ENCODE results near the gene CYP17A1.
A peak's percentile ranks its signal among the peaks of the same experiment; 100 is the strongest.

CYP17A1 gene

DNA sequence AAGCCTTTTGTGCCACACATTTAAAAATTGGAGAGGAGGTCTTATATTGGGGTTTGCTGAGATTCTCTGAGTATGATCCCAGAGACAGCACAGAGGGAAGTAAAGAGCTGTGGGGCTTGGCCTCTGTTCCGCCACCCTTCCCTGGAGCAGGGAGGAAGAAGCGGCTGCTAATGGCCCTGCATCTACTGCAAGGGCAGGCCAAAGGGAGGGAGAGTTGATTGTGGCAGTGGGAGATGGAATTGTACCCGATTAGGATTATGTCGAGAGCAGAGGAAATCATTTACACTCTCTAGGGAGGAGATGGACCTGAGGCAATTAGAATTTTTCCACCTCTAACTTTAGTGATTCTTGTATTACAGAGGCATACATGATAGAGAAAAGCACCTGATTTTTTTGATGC is 28.8 kb downstream of the CYP17A1 start:
- Histone ChIP-seq H3K27ac (ENCODE audit: low read length) (no peak overlapping the region), H3K4me1 (ENCODE audit: control insufficient read depth, insufficient read depth, low read length) (no peaks in the 10 kb centered on the region), H3K27me3 (ENCODE audit: control insufficient read depth, insufficient read depth, low read length) (no peaks in the 10 kb centered on the region), H3K9me3 (ENCODE audit: control insufficient read depth, insufficient read depth, low read length) (no peaks in the 10 kb centered on the region), H3K36me3 (ENCODE audit: control insufficient read depth, insufficient read depth, low read length) (no peaks in the 10 kb centered on the region), H3K4me3 (ENCODE audit: low read length) (no peak overlapping the region)
- no peak for DNase-seq (ENCODE audit: low read depth, low spot score)
- no CpG with 5 or more reads among the region's 4 CpGs for WGBS (ENCODE audit: insufficient coverage, insufficient read length)

DNA sequence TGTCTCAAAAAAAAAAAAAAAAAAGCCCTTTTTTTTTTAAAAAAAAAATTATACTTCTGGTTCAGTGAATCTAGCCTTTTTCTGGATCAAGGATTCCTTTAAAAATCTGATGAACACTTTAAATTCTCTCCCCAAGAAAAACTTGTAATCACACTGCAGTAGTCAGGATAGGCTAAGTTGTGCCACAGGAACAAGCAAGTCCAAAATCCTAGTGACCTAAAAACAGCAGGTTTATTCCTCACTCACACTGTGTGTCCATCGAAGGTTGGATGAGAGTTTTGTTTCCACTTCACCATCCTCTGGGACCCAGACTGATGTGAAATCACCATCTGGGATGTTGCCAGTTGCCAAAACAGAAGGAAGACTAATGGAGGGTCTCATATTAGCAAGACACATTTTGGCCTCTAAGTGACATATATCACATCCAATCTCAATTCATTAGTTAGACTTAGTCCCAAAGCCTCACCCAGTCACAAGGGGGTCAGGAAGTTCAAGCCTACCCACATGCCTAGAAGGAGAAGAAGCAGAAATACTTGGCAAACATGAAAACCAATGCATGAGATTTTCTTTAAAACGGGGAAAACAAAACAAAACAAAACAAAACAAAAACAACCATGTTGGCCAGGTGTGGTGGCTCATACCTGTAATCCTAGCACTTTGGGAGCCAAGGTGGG is 32.7 kb downstream of the CYP17A1 start:
- H3K4me3 ChIP-seq (ENCODE audit: low read length) = no peak overlapping the region
- WGBS (ENCODE audit: insufficient coverage, insufficient read length) = no CpG with 5 or more reads among the region's 2 CpGs
- H3K4me1 ChIP-seq (ENCODE audit: control insufficient read depth, insufficient read depth, low read length) = peaks cover 10% of the 10 kb centered on the region; the same call in 1 of the 2 replicates
- H3K27ac ChIP-seq (ENCODE audit: low read length) = no peak overlapping the region
- no peak for DNase-seq (ENCODE audit: low read depth, low spot score)
- H3K27me3 ChIP-seq (ENCODE audit: control insufficient read depth, insufficient read depth, low read length) = no peaks in the 10 kb centered on the region
- H3K9me3 ChIP-seq (ENCODE audit: control insufficient read depth, insufficient read depth, low read length) = no peaks in the 10 kb centered on the region
- no peaks in the 10 kb centered on the region for H3K36me3 ChIP-seq (ENCODE audit: control insufficient read depth, insufficient read depth, low read length)

GRCh38 chr10:102802920-102803534 is 34.2 kb downstream of the CYP17A1 start:
- Histone ChIP-seq H3K27ac (ENCODE audit: low read length) (peak overlapping the region; percentile 4), H3K27me3 (ENCODE audit: control insufficient read depth, insufficient read depth, low read length) (no peaks in the 10 kb centered on the region), H3K4me1 (ENCODE audit: control insufficient read depth, insufficient read depth, low read length) (peaks cover 10% of the 10 kb centered on the region; the same call in 1 of the 2 replicates), H3K9me3 (ENCODE audit: control insufficient read depth, insufficient read depth, low read length) (no peaks in the 10 kb centered on the region), H3K36me3 (ENCODE audit: control insufficient read depth, insufficient read depth, low read length) (no peaks in the 10 kb centered on the region), H3K4me3 (ENCODE audit: low read length) (no peak overlapping the region)
- peak; percentile 52 for DNase-seq (ENCODE audit: low read depth, low spot score)
- no CpG with 5 or more reads among the region's 6 CpGs for WGBS (ENCODE audit: insufficient coverage, insufficient read length)

- Histone ChIP-seq H3K4me1 (ENCODE audit: control insufficient read depth, insufficient read depth, low read length) (peaks cover 10% of the 10 kb centered on the region; the same call in 1 of the 2 replicates), H3K27me3 (ENCODE audit: control insufficient read depth, insufficient read depth, low read length) (no peaks in the 10 kb centered on the region), H3K4me3 (ENCODE audit: low read length) (no peak overlapping the region), H3K9me3 (ENCODE audit: control insufficient read depth, insufficient read depth, low read length) (no peaks in the 10 kb centered on the region), H3K36me3 (ENCODE audit: control insufficient read depth, insufficient read depth, low read length) (no peaks in the 10 kb centered on the region), H3K27ac (ENCODE audit: low read length) (no peak overlapping the region)
- no CpG with 5 or more reads among the region's 3 CpGs for WGBS (ENCODE audit: insufficient coverage, insufficient read length)
- no peak for DNase-seq (ENCODE audit: low read depth, low spot score)
These were observed 35.2 kb downstream of the CYP17A1 start for GRCh38 chr10:102801978-102802377.

- DNase-seq (ENCODE audit: low read depth, low spot score) = no peak
- no peak overlapping the region for H3K27ac ChIP-seq (ENCODE audit: low read length)
- no peaks in the 10 kb centered on the region for H3K36me3 ChIP-seq (ENCODE audit: control insufficient read depth, insufficient read depth, low read length)
- H3K9me3 ChIP-seq (ENCODE audit: control insufficient read depth, insufficient read depth, low read length) = no peaks in the 10 kb centered on the region
- H3K4me1 ChIP-seq (ENCODE audit: control insufficient read depth, insufficient read depth, low read length) = peaks cover 12% of the 10 kb centered on the region
- no CpG with 5 or more reads among the region's 2 CpGs for WGBS (ENCODE audit: insufficient coverage, insufficient read length)
- H3K27me3 ChIP-seq (ENCODE audit: control insufficient read depth, insufficient read depth, low read length) = no peaks in the 10 kb centered on the region
- no peak overlapping the region for H3K4me3 ChIP-seq (ENCODE audit: low read length)
These were observed 35.7 kb downstream of the CYP17A1 start for GRCh38 chr10:102801496-102801895.

DNA sequence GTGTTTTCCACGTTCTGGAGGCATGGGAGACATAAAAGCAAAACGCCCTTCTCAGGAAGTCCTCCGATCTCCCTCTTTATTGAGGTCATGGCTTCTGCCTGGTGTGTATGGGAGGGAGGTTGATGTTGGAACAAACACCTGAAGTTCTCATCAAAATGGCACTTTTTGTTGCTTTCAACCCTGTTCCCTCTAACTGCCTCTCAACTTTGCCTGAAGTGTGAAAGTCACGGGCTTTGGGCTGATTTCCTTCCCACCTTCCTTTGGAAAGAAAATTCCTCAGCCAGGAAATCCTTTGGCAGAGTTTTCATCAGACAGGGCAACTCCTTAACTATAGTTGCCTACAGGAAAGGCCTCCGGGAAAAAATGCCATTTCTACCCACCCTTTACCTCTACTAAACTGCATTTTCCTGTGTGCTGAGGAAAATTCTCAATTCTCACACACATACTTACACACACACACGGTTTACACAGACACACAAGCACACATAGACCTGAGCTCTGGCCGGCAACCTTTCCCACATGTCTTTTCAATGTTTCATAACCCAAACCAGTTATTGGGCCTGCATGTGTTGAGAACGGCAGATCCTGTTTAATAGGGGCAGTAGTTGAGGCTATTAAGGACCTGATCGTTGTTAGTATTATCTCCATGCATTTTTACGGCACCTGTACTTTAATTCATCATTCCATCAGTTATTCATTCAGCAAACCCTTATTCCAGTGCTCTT is 36.4 kb downstream of the CYP17A1 start:
- no peaks in the 10 kb centered on the region for H3K9me3 ChIP-seq (ENCODE audit: control insufficient read depth, insufficient read depth, low read length)
- no peak overlapping the region for H3K4me3 ChIP-seq (ENCODE audit: low read length)
- WGBS (ENCODE audit: insufficient coverage, insufficient read length) = no CpG with 5 or more reads among the region's 10 CpGs
- H3K27me3 ChIP-seq (ENCODE audit: control insufficient read depth, insufficient read depth, low read length) = no peaks in the 10 kb centered on the region
- H3K4me1 ChIP-seq (ENCODE audit: control insufficient read depth, insufficient read depth, low read length) = peaks cover 12% of the 10 kb centered on the region
- no peak overlapping the region for H3K27ac ChIP-seq (ENCODE audit: low read length)
- no peak for DNase-seq (ENCODE audit: low read depth, low spot score)
- H3K36me3 ChIP-seq (ENCODE audit: control insufficient read depth, insufficient read depth, low read length) = no peaks in the 10 kb centered on the region

GRCh38 chr10:102799691-102800471 is 37.3 kb downstream of the CYP17A1 start:
- peaks cover 12% of the 10 kb centered on the region for H3K4me1 ChIP-seq (ENCODE audit: control insufficient read depth, insufficient read depth, low read length)
- H3K36me3 ChIP-seq (ENCODE audit: control insufficient read depth, insufficient read depth, low read length) = no peaks in the 10 kb centered on the region
- no peaks in the 10 kb centered on the region for H3K27me3 ChIP-seq (ENCODE audit: control insufficient read depth, insufficient read depth, low read length)
- no CpG with 5 or more reads among the region's 8 CpGs for WGBS (ENCODE audit: insufficient coverage, insufficient read length)
- H3K9me3 ChIP-seq (ENCODE audit: control insufficient read depth, insufficient read depth, low read length) = no peaks in the 10 kb centered on the region
- H3K27ac ChIP-seq (ENCODE audit: low read length) = no peak overlapping the region
- no peak overlapping the region for H3K4me3 ChIP-seq (ENCODE audit: low read length)
- DNase-seq (ENCODE audit: low read depth, low spot score) = no peak

DNA sequence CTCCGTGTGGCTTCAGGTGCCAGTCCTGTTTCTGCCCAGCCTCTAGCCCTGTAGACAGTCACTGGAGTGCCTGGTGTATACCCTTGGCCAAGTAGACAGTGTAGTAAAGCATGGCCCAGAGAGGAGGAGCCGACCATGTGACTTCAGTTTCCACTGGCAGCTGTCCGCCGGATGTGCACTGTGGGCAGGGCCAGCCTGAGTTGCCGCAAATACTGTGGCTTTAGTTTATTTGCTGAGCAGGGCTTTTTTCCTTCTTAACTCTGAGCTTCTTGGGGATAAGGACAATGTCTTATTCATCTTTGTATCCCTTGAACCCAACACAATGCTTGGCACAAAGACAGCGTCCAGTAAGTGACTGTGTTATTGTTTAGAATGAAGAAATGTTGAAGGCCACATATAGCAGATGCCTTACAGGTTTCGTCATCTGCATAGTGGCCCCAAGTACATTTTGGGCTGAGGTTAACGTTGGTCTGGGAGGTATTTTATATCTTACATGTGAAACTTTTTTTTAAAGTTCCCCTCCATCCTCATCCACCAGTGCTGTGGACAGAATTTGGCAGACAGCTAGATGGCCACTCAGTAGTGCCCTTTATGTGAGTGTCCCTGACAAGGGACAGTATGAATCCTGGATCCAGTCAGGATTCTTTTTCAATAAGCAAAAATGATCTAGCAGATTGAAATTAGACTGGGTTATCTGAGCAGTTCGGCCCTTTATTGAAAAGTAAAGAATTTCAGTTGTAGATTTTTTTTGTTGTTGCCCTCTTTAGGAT is 40.6 kb downstream of the CYP17A1 start:
- no peaks in the 10 kb centered on the region for H3K36me3 ChIP-seq (ENCODE audit: control insufficient read depth, insufficient read depth, low read length)
- no peak for DNase-seq (ENCODE audit: low read depth, low spot score)
- no peaks in the 10 kb centered on the region for H3K9me3 ChIP-seq (ENCODE audit: control insufficient read depth, insufficient read depth, low read length)
- H3K4me1 ChIP-seq (ENCODE audit: control insufficient read depth, insufficient read depth, low read length) = peaks cover 10% of the 10 kb centered on the region
- no peak overlapping the region for H3K4me3 ChIP-seq (ENCODE audit: low read length)
- no peaks in the 10 kb centered on the region for H3K27me3 ChIP-seq (ENCODE audit: control insufficient read depth, insufficient read depth, low read length)
- WGBS (ENCODE audit: insufficient coverage, insufficient read length) = no CpG with 5 or more reads among the region's 9 CpGs
- H3K27ac ChIP-seq (ENCODE audit: low read length) = no peak overlapping the region

DNA sequence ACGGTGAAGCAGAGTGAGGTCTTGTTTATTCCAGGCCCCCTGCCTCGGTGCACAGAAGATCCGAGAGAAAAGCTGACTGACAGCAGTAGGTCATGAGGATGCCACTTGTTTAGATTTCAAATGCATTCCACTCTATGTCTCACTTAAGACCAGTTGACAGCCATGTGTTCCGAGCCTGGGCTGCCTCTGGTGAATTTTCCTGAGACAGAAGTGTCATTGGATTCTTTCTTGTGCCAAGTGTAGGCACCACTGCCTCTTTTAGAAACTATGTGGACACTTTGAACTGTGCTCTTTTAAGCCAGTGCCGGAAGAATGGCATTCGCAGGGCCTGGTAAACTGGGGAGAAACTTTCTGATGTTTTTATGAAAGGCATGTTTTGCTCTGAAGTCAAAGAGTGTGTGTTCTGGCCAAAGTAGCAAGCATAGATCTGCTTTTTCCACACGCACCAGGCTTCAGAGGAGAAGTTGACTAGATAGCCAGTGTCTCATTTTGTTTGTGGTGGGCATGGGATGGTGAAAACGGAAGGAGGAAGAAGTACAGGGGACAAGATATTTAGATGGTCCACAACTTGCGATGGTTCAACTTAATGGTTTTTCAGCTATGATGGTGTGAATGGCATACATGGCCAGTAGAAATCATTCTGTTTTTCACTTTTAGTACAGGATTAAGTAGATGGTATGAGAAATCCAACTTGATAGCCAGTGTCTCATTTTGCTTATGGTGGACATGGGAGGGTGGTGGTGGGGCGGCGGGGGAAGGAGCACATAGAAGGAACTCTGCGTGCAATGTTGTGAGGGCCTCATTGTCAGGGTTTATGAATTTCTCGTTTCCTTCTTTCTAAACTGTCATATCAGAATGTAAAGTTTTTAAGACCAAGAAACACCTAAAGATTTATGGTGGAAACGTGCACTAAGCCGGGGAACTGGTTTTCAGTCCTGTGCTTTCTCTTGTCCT is 41.5 kb downstream of the CYP17A1 start:
- Histone ChIP-seq H3K4me1 (ENCODE audit: control insufficient read depth, insufficient read depth, low read length) (peaks cover 5% of the 10 kb centered on the region; the same call in 1 of the 2 replicates), H3K4me3 (ENCODE audit: low read length) (no peak overlapping the region), H3K27me3 (ENCODE audit: control insufficient read depth, insufficient read depth, low read length) (no peaks in the 10 kb centered on the region), H3K9me3 (ENCODE audit: control insufficient read depth, insufficient read depth, low read length) (no peaks in the 10 kb centered on the region), H3K36me3 (ENCODE audit: control insufficient read depth, insufficient read depth, low read length) (no peaks in the 10 kb centered on the region), H3K27ac (ENCODE audit: low read length) (no peak overlapping the region)
- DNase-seq (ENCODE audit: low read depth, low spot score) = no peak
- WGBS (ENCODE audit: insufficient coverage, insufficient read length) = no CpG with 5 or more reads among the region's 15 CpGs
